GM12875 (cell line): ENCODE data around the gene RUVBL2.

Experiments used
- H3K4me3 ChIP-seq: one replicate; pipeline ENCODE4 v1.5.1; 2011; ENCODE audit warnings: low read depth, low read length, control low read depth
- TF ChIP-seq, protein P1 (sequence below): IDR thresholded peaks from 2 replicates; pipeline ENCODE4 v1.5.1; 2011; ENCODE audit warnings: low read depth, mild to moderate bottlenecking, control low read depth, inconsistent platforms, low read length, moderate library complexity, borderline replicate concordance; ENCODE audit not compliant: insufficient read depth

The RUVBL2 gene

GRCh38 chr19:48977061-48977460, 16.6 kb upstream of the RUVBL2 start:
- no peak overlapping the region for H3K4me3 ChIP-seq
- TF ChIP-seq, protein P1, sequence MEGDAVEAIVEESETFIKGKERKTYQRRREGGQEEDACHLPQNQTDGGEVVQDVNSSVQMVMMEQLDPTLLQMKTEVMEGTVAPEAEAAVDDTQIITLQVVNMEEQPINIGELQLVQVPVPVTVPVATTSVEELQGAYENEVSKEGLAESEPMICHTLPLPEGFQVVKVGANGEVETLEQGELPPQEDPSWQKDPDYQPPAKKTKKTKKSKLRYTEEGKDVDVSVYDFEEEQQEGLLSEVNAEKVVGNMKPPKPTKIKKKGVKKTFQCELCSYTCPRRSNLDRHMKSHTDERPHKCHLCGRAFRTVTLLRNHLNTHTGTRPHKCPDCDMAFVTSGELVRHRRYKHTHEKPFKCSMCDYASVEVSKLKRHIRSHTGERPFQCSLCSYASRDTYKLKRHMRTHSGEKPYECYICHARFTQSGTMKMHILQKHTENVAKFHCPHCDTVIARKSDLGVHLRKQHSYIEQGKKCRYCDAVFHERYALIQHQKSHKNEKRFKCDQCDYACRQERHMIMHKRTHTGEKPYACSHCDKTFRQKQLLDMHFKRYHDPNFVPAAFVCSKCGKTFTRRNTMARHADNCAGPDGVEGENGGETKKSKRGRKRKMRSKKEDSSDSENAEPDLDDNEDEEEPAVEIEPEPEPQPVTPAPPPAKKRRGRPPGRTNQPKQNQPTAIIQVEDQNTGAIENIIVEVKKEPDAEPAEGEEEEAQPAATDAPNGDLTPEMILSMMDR, result no peak

DNA sequence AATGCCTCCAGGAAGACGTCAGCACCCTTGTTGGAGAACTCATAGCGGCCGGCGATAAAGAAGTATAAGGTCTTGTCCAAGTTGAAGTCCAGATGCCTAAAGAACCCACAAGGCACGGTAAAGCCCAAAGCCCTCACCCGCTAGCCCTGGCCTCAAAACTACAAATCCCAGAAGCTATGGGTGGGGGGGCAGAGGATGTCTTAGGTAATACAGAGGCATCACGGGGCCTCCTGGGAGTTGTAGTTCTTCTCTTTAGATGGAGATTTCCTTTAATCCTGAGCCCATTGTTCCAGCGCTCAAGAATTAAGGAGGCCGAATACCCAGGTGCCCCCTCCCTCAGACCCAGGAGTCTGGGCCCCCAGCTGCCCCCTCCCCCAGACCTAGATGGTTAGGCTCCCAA, 11.4 kb upstream of the RUVBL2 start:
- H3K4me3 ChIP-seq, result no peak overlapping the region
- TF ChIP-seq, protein P1, result no peak

DNA sequence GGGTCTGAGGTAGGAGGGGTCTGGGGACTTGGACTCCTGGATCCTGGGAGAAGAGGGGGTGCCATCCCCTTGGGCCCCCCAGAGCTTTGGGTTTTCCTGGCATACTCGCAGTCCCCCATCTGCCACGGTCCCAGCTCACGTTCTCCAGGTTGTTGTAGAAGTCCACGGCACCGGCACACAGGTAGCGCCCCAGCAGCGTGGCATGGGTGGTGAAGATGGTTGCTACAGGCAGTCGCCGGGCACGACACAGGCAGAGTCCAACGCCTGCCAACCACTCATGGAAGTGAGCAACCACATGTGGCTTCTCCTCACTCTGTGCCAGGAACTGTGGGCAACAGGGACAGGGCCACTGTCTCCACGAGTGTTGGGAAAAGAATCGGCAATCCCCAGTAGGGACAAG, 8.0 kb upstream of the RUVBL2 start:
- TF ChIP-seq, protein P1, result no peak
- no peak overlapping the region for H3K4me3 ChIP-seq

DNA sequence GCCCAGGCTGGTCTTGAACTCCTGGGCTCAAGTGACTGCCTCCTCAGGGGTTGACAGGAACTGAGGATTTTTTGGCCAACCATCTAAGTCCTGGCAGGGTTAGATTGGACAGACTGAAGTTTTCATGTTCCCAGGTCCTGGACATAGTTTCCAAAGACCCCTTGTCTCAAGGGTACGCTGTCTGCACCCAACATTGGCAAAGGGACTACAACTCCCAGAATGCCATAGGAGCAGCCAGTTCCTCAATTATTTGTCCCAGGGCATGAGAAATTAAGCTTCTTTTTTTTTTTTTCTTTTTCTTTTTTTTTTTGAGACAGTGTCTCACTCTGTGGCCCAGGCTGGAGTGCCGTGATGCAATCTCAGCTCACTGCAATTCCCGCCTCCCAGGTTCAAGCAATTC, 7.5 kb upstream of the RUVBL2 start:
- no peak overlapping the region for H3K4me3 ChIP-seq
- TF ChIP-seq, protein P1, result no peak

DNA sequence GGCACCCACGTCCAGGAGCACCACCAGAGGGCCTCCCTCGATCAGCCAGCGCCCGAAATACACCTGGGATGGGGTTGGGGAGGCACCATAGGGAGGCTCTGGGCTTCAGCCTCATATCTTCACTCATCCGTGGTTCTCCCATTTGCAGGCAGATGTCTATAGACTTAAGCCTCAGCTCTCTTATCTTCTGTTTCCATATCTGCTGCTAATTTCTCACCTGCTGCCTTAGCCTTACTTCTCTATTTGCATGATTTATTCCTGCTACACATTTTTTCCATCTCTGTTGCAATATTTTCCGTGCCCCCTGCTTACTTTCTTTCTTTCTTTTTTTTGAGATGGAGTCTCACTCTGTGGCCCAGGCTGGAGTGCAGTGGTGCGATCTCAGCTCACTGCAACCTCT, 6.4 kb upstream of the RUVBL2 start:
- no peak overlapping the region for H3K4me3 ChIP-seq
- TF ChIP-seq, protein P1, result no peak

GRCh38 chr19:48988286-48988685, 5.4 kb upstream of the RUVBL2 start:
- TF ChIP-seq, protein P1, result no peak
- no peak overlapping the region for H3K4me3 ChIP-seq

- TF ChIP-seq, protein P1, result no peak
These were observed 4.8 kb upstream of the RUVBL2 start for GRCh38 chr19:48988860-48989259.

More at GRCh38 chr19:48988860-48989259, 4.8 kb upstream of the RUVBL2 start:
- H3K4me3 ChIP-seq, result no peak overlapping the region
